Activated CD4-positive, alpha-beta T cell treated with anti-CD3 and anti-CD28 coated beads, Interleukin-10, Interleukin-2, amounts not matched to agents 100 ng/mL and 50 ng/mL, durations not matched to agents 16 hours and 8 hours (primary cell): ENCODE data around the gene SF3B2.
"Not testable (repeated sequence)": the region's sequence is repeated elsewhere in the genome, so short reads cannot be mapped to it uniquely, and the experiment has no call there.

Experiments
- DNase-seq: peaks from one replicate; pipeline ENCODE4 v3.0.0-alpha.2; 2020

SF3B2 gene

GRCh38 chr11:66112601-66113499, 60.7 kb downstream of the SF3B2 start:
- DNase-seq: no peak

GRCh38 chr11:66114957-66115356, 62.8 kb downstream of the SF3B2 start:
- not testable (repeated sequence) for DNase-seq

GRCh38 chr11:66115638-66116301, 63.6 kb downstream of the SF3B2 start:
- DNase-seq: peak; percentile 60

GRCh38 chr11:66116576-66117361, 64.6 kb downstream of the SF3B2 start:
- DNase-seq: no peak

GRCh38 chr11:66118847-66119246, 66.7 kb downstream of the SF3B2 start:
- DNase-seq: no peak
